Suppressor macrophage treated with lipopolysaccharide for 4 hours (primary cell): ENCODE measurements around the gene TRIM33.
A peak's percentile ranks its signal among the peaks of the same experiment; 100 is the strongest.
"Not testable (repeated sequence)": the region's sequence is repeated elsewhere in the genome, so short reads cannot be mapped to it uniquely, and the experiment has no call there.

ENCODE experiments used
- DNase-seq: peaks from one replicate; pipeline ENCODE4 v3.0.0-alpha.2; 2020

Gene TRIM33

GRCh38 chr1:114509596-114510273 lies 1.3 kb downstream of the TRIM33 start:
- peak; percentile 9 for DNase-seq

- DNase-seq: no peak
These were observed 2.6 kb downstream of the TRIM33 start for GRCh38 chr1:114508386-114508898.

DNA sequence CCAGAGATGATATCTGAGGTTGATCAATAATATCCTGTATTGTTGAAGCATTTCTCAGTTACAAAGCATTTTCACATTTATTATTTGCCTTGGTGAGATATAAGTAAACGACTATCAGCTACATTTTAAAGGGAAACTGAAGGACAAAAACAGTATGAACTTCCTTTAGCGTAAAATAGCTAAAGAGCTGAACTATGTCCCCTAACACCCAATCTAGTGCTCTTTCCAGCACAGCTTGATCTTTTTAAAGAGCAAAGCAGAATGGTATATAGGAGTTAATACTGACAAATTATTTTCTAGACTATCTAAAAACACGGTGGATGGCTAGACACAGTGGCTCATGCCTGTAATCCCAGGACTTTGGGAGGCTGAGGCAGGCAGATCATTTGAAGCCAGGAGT lies 3.5 kb downstream of the TRIM33 start:
- no peak for DNase-seq

- DNase-seq: peak; percentile 54
These were observed 5.8 kb downstream of the TRIM33 start for GRCh38 chr1:114505148-114505561.

- no peak for DNase-seq
These were observed 7.0 kb downstream of the TRIM33 start for GRCh38 chr1:114503916-114504422.

GRCh38 chr1:114502080-114502479 lies 8.9 kb downstream of the TRIM33 start:
- DNase-seq: peak; percentile 15

DNA sequence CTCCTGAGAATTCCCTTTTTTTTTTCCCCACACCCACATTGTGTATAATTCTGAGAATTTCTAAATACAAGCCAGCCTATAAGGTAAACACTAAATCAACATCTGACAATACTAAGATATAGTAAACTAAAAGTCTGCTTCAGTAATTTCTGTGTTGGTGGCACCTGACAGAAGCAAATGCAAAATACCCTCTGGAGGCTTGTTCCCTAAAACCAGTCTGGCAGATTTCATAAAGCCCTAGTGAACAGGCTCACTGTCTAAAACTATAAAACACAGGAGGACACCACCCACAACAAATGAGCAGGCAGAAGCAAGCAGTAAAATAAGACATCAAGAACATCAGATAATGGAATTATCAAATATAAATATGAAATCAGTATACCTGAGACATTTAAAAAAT lies 11.5 kb downstream of the TRIM33 start:
- no peak for DNase-seq

GRCh38 chr1:114496089-114496488 lies 14.9 kb downstream of the TRIM33 start:
- DNase-seq: no peak

- DNase-seq: peak; percentile 26
These were observed 15.5 kb downstream of the TRIM33 start for GRCh38 chr1:114495486-114495885.

DNA sequence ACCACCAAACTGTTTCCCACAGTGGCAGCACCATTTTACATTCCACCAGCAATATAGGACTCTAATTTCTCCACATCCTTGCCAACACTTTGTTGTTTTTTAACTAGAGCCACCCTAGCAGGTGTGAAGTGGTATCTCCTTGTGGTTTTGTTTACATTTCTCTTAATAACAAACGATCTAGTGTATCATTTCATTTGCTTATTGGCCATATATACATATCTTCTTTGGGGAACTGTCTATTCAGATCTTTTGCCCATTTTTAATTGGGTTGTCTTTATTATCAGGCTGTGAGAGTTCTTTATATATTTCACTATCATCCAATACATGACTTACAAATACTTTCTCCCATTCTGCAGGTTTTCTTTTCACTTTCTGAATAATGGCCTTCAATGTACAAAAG lies 18.0 kb downstream of the TRIM33 start:
- no peak for DNase-seq

- DNase-seq: no peak
These were observed 20.7 kb downstream of the TRIM33 start for GRCh38 chr1:114490274-114490693.

- DNase-seq: no peak
These were observed 22.3 kb downstream of the TRIM33 start for GRCh38 chr1:114488739-114489138.

GRCh38 chr1:114485286-114485685 lies 25.7 kb downstream of the TRIM33 start:
- DNase-seq: no peak

DNA sequence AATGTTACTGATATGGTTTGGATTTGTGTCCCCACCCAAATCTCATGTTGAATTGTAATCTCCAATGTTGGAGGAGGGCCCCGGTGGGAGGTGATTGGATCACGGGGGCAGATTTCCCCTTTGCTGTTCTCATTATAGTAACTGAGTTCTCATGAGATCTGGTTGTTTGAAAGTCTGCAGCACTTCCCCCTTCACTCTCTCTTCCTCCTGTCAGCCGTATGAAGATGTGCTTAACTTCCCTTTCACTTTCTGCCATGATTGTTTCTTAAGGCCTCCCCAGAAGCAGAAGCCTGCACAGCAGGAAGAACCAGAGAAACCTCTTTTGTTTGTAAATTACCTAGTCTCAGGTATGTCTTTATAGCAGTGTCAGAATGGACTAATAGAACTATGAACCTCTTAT lies 28.4 kb downstream of the TRIM33 start:
- peak; percentile 72 for DNase-seq

DNA sequence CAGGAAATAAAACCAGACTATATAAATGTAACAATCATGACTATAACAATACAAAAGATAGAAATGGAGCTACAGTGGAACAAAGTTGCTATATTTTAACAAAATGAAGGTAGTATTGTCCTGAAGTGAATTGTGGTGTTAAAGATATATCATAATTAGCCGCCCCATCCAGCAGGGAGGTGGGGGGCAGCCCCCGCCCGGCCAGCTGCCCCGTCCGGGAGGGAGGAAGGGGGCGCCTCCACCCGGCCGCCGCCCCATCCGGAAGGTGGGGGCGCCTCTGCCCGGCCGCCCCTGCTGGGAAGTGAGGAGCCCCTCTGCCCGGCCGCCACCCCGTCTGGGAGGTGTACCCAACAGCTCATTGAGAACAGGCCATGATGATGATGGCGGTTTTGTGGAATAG lies 31.4 kb downstream of the TRIM33 start:
- not testable (repeated sequence) for DNase-seq

DNA sequence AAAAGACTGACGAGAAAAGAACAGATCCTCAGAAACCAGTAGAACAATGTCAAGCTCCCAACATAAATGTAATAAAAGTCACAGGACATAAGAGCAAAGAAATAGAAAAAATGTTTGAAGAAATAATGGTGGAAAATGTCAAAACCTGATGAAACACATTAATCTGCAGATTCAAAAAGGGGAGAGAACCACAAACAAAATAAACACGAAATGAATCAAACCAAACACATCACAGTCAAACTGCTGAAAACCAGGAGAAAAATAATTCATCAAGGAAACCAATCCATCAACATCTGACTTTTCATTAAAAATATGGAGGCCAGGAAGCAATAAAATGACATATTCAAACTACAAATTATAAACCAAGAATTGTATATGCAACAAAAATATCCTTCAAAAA lies 31.9 kb downstream of the TRIM33 start:
- no peak for DNase-seq

DNA sequence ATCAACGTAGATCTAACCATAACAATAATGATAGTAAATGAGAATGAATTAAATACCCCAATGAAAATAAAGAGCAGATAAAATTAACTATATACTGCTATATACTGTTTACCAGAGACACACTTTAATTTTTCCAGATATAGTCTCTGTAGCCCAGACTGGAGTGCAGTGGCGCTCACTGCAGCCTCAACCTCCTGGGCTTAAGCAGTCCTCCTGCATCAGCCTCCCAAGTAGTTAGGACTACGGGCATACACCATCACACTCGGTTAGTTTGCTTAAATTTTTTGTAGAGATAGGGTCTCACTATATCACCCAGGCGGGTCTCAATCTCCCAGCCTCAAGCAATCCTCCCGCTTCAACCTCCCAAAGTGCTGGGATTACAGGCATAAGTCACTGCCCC lies 37.2 kb downstream of the TRIM33 start:
- no peak for DNase-seq

DNA sequence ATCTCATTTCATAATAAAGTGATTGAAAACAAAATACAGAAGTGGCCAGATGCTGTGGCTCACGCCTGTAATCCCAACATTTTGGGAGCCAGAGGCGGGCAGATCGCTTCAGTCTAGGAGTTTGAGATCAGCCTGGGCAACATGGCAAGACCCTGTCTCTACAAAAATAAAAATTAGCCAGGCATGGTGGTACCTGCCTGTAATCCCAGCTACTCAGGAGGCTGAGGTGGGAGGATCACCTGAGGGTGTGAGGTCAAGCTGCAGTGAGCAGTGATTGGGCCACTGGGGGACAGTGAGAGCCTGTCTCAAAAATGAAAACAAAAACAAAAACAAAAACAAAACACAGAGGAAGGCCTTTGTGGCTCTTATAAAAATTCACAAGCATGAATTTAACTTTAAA lies 38.6 kb downstream of the TRIM33 start:
- DNase-seq: no peak

GRCh38 chr1:114470681-114471080 lies 40.3 kb downstream of the TRIM33 start:
- DNase-seq: no peak

GRCh38 chr1:114468710-114469468 lies 42.1 kb downstream of the TRIM33 start:
- DNase-seq: no peak

DNA sequence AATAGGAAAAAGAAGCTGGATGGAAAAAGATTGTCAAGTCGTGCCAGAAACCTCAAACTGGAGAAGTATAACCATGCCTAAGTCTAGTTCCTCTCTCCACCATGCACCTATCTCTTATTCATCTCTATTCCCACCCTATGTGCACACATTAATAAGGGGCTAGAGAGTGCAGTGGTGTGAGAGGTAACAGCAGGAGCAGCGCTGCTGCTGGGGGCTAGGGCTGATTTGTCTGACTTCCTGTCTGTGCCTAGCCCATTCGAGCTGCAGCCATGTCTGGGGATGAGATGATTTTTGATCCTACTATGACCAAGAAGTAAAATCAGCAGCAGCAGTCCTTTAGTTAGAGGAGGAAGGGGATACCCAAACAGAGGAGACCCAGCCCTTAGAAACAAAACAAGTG lies 43.0 kb downstream of the TRIM33 start:
- no peak for DNase-seq

DNA sequence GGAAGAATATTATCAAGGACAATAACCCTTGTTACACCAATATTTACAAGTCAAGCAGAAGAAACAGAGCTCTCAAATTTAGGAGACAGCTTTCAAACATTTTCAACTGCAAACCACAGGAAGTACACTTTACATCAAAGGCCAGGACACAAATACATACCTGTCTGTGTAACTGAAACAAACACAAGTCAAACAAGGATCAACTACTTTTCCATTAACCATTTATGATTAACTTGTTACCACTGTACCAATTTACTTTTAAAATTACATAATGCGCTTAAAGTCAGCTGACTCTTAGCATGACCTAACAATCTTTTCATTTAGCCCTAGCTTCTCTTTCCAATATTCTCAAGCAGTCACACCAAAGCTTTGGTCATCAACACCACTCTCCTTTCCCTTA lies 43.5 kb downstream of the TRIM33 start:
- DNase-seq: no peak

DNA sequence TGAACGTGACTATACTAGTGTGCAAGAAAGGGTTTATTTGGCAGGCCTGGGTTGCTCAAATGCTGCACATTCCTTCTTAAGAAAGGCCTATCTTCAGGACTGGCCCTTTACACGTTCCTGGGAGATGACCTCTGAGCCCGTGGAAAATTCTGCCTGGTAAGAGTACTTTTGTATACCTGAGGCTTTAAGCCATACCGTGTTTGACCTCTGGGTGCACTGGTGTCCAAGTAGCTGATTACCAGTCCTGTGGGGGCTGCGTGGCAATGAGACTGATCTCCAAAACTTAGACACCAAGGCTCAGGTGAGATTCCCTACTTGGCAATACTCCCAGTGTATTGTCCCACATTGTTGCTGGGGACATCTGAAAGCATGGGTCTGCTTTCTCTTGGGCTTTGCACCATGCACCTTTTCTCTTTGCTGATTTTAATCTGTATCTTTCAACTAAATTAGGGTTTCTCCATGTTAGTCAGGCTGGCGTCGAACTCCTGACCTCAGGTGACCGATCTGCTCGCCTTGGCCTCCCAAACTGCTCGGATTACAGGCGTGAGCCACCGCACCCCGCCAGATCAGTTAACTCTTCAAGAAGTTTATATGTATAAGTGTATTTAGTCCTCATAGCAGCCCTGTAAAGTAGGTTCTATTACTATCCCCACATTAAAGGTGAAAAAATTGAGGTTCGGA lies 44.5 kb downstream of the TRIM33 start:
- no peak for DNase-seq

GRCh38 chr1:114462963-114463362 lies 48.0 kb downstream of the TRIM33 start:
- DNase-seq: no peak
